ENCODE results near the gene GRID2.

GRCh38 chr4:92450694-92451093 is 146.9 kb downstream of the GRID2 start:
- TF ChIP-seq, protein P1, sequence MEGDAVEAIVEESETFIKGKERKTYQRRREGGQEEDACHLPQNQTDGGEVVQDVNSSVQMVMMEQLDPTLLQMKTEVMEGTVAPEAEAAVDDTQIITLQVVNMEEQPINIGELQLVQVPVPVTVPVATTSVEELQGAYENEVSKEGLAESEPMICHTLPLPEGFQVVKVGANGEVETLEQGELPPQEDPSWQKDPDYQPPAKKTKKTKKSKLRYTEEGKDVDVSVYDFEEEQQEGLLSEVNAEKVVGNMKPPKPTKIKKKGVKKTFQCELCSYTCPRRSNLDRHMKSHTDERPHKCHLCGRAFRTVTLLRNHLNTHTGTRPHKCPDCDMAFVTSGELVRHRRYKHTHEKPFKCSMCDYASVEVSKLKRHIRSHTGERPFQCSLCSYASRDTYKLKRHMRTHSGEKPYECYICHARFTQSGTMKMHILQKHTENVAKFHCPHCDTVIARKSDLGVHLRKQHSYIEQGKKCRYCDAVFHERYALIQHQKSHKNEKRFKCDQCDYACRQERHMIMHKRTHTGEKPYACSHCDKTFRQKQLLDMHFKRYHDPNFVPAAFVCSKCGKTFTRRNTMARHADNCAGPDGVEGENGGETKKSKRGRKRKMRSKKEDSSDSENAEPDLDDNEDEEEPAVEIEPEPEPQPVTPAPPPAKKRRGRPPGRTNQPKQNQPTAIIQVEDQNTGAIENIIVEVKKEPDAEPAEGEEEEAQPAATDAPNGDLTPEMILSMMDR (conservative IDR thresholded peaks at IDR 0.05; ENCODE audit: low read depth, low read length) = no peak
- TF ChIP-seq RFX5 (IDR thresholded peaks at IDR 0.05; ENCODE audit: low read depth, low read length) (no peak), USF2 (IDR thresholded peaks at IDR 0.05; ENCODE audit: low read depth, low read length) (no peak), POLR2A (IDR thresholded peaks at IDR 0.05; ENCODE audit: low read depth, low read length) (no peak), RAD21 (IDR thresholded peaks at IDR 0.05; ENCODE audit: low read length) (no peak), MXI1 (IDR thresholded peaks at IDR 0.05; ENCODE audit: borderline replicate concordance, low read depth, low read length) (no peak), RCOR1 (IDR thresholded peaks at IDR 0.05; ENCODE audit: insufficient replicate concordance, low read length) (no peak), ELK1 (IDR thresholded peaks at IDR 0.05; ENCODE audit: borderline replicate concordance, low read depth, low read length) (no peak), NFE2L2 (IDR thresholded peaks at IDR 0.05; ENCODE audit: low read depth, low read length) (no peak), FOS (IDR thresholded peaks at IDR 0.05; ENCODE audit: low read depth, low read length) (no peak), MAFK (IDR thresholded peaks at IDR 0.05; ENCODE audit: low read depth, low read length) (no peak), SMC3 (IDR thresholded peaks at IDR 0.05; ENCODE audit: low read depth, low read length) (no peak)
